ENCODE measurements around the gene STXBP4.
A peak's percentile ranks its signal among the peaks of the same experiment; 100 is the strongest.
"Not testable (repeated sequence)": the region's sequence is repeated elsewhere in the genome, so short reads cannot be mapped to it uniquely, and the experiment has no call there.

The STXBP4 gene

GRCh38 chr17:55056526-55056925 is 88.0 kb downstream of the STXBP4 start:
- Mint-ChIP-seq H3K27me3 (no peaks in the 10 kb centered on the region), H3K27ac (no peak overlapping the region), H3K36me3 (ENCODE audit: low read depth) (no peaks in the 10 kb centered on the region), H3K4me1 (no peaks in the 10 kb centered on the region), H3K4me3 (no peak overlapping the region), H3K9me3 (no peaks in the 10 kb centered on the region)
- ATAC-seq (no peak), DNase-seq (no peak)

GRCh38 chr17:55057184-55057583 is 88.6 kb downstream of the STXBP4 start:
- no peaks in the 10 kb centered on the region for H3K27me3 Mint-ChIP-seq
- H3K4me1 Mint-ChIP-seq: no peaks in the 10 kb centered on the region
- DNase-seq (no peak), ATAC-seq (no peak)
- no peaks in the 10 kb centered on the region for H3K36me3 Mint-ChIP-seq (ENCODE audit: low read depth)
- no peak overlapping the region for H3K4me3 Mint-ChIP-seq
- H3K27ac Mint-ChIP-seq: no peak overlapping the region
- no peaks in the 10 kb centered on the region for H3K9me3 Mint-ChIP-seq

- no peak for DNase-seq
- no peak overlapping the region for H3K27ac Mint-ChIP-seq
- no peaks in the 10 kb centered on the region for H3K4me1 Mint-ChIP-seq
- H3K27me3 Mint-ChIP-seq: no peaks in the 10 kb centered on the region
- H3K36me3 Mint-ChIP-seq (ENCODE audit: low read depth): no peaks in the 10 kb centered on the region
- H3K9me3 Mint-ChIP-seq: no peaks in the 10 kb centered on the region
- H3K4me3 Mint-ChIP-seq: no peak overlapping the region
- no peak for ATAC-seq
These were observed 91.2 kb downstream of the STXBP4 start for GRCh38 chr17:55059724-55060123.

- Mint-ChIP-seq H3K4me3 (no peak overlapping the region), H3K27me3 (no peaks in the 10 kb centered on the region), H3K36me3 (ENCODE audit: low read depth) (no peaks in the 10 kb centered on the region), H3K27ac (no peak overlapping the region), H3K4me1 (peaks cover 3% of the 10 kb centered on the region), H3K9me3 (no peaks in the 10 kb centered on the region)
- DNase-seq (no peak), ATAC-seq (no peak)
These were observed 94.4 kb downstream of the STXBP4 start for GRCh38 chr17:55062921-55063320.

- H3K27ac Mint-ChIP-seq: no peak overlapping the region
- no peak for DNase-seq
- H3K27me3 Mint-ChIP-seq: no peaks in the 10 kb centered on the region
- H3K36me3 Mint-ChIP-seq (ENCODE audit: low read depth): no peaks in the 10 kb centered on the region
- no peak for ATAC-seq
- H3K4me1 Mint-ChIP-seq: peaks cover 3% of the 10 kb centered on the region
- H3K9me3 Mint-ChIP-seq: no peaks in the 10 kb centered on the region
- no peak overlapping the region for H3K4me3 Mint-ChIP-seq
These were observed 95.6 kb downstream of the STXBP4 start for GRCh38 chr17:55063885-55064874.

GRCh38 chr17:55067697-55068439 is 99.3 kb downstream of the STXBP4 start:
- H3K9me3 Mint-ChIP-seq: no peaks in the 10 kb centered on the region
- H3K4me1 Mint-ChIP-seq: peaks cover 3% of the 10 kb centered on the region
- no peak overlapping the region for H3K4me3 Mint-ChIP-seq
- DNase-seq: no peak
- H3K36me3 Mint-ChIP-seq (ENCODE audit: low read depth): no peaks in the 10 kb centered on the region
- ATAC-seq: peak; percentile 66
- H3K27ac Mint-ChIP-seq: no peak overlapping the region
- no peaks in the 10 kb centered on the region for H3K27me3 Mint-ChIP-seq

GRCh38 chr17:55068862-55069811 is 100.6 kb downstream of the STXBP4 start:
- Mint-ChIP-seq H3K4me3 (no peak overlapping the region), H3K36me3 (ENCODE audit: low read depth) (no peaks in the 10 kb centered on the region), H3K27me3 (no peaks in the 10 kb centered on the region), H3K4me1 (peaks cover 3% of the 10 kb centered on the region), H3K9me3 (no peaks in the 10 kb centered on the region), H3K27ac (no peak overlapping the region)
- no peak for ATAC-seq
- no peak for DNase-seq

GRCh38 chr17:55069983-55070529 is 101.5 kb downstream of the STXBP4 start:
- DNase-seq (no peak), ATAC-seq (no peak)
- Mint-ChIP-seq H3K9me3 (no peaks in the 10 kb centered on the region), H3K4me1 (peaks cover 3% of the 10 kb centered on the region), H3K27me3 (no peaks in the 10 kb centered on the region), H3K36me3 (ENCODE audit: low read depth) (no peaks in the 10 kb centered on the region), H3K4me3 (no peak overlapping the region), H3K27ac (no peak overlapping the region)

- Mint-ChIP-seq H3K9me3 (no peaks in the 10 kb centered on the region), H3K27ac (no peak overlapping the region), H3K4me3 (no peak overlapping the region), H3K27me3 (no peaks in the 10 kb centered on the region), H3K36me3 (ENCODE audit: low read depth) (peaks cover 6% of the 10 kb centered on the region), H3K4me1 (no peaks in the 10 kb centered on the region)
- no peak for ATAC-seq
- DNase-seq: no peak
These were observed 104.3 kb downstream of the STXBP4 start for GRCh38 chr17:55072898-55073297.

GRCh38 chr17:55073467-55073866 is 104.9 kb downstream of the STXBP4 start:
- not testable (repeated sequence) for H3K4me3 Mint-ChIP-seq; ATAC-seq; H3K36me3 Mint-ChIP-seq (ENCODE audit: low read depth); H3K27ac Mint-ChIP-seq; H3K4me1 Mint-ChIP-seq; H3K27me3 Mint-ChIP-seq; H3K9me3 Mint-ChIP-seq; DNase-seq

- Mint-ChIP-seq H3K4me1 (no peaks in the 10 kb centered on the region), H3K4me3 (no peak overlapping the region), H3K9me3 (no peaks in the 10 kb centered on the region), H3K27me3 (no peaks in the 10 kb centered on the region), H3K36me3 (ENCODE audit: low read depth) (peaks cover 23% of the 10 kb centered on the region), H3K27ac (no peak overlapping the region)
- DNase-seq (no peak), ATAC-seq (no peak)
These were observed 113.0 kb downstream of the STXBP4 start for GRCh38 chr17:55081559-55081958.

- Mint-ChIP-seq H3K9me3 (no peaks in the 10 kb centered on the region), H3K36me3 (ENCODE audit: low read depth) (peaks cover 16% of the 10 kb centered on the region), H3K27me3 (no peaks in the 10 kb centered on the region), H3K27ac (no peak overlapping the region), H3K4me1 (peaks cover 11% of the 10 kb centered on the region), H3K4me3 (no peak overlapping the region)
- DNase-seq: no peak
- no peak for ATAC-seq
These were observed 118.1 kb downstream of the STXBP4 start for GRCh38 chr17:55086635-55087058.

- Mint-ChIP-seq H3K4me1 (peaks cover 11% of the 10 kb centered on the region), H3K36me3 (ENCODE audit: low read depth) (peaks cover 7% of the 10 kb centered on the region), H3K4me3 (no peak overlapping the region), H3K27me3 (no peaks in the 10 kb centered on the region), H3K9me3 (no peaks in the 10 kb centered on the region), H3K27ac (no peak overlapping the region)
- DNase-seq: no peak
- ATAC-seq: no peak
These were observed 120.7 kb downstream of the STXBP4 start for GRCh38 chr17:55089256-55089655.

- no peak overlapping the region for H3K4me3 Mint-ChIP-seq
- peaks cover 11% of the 10 kb centered on the region for H3K4me1 Mint-ChIP-seq
- H3K27ac Mint-ChIP-seq: peak overlapping the region; percentile 73
- H3K27me3 Mint-ChIP-seq: no peaks in the 10 kb centered on the region
- peak; percentile 88 for ATAC-seq
- no peaks in the 10 kb centered on the region for H3K9me3 Mint-ChIP-seq
- H3K36me3 Mint-ChIP-seq (ENCODE audit: low read depth): peaks cover 7% of the 10 kb centered on the region
- peak; percentile 13 for DNase-seq
These were observed 121.5 kb downstream of the STXBP4 start for GRCh38 chr17:55090079-55090492.
